ENCODE results near the gene SPC24. TPM values are rescaled to one million over a fixed set of nuclear protein-coding genes. Genes with fewer than 3 reads are reported as not detected.

Gene SPC24
- total RNA-seq, 1 experiment from 2014 or later: 33.9 TPM

DNA sequence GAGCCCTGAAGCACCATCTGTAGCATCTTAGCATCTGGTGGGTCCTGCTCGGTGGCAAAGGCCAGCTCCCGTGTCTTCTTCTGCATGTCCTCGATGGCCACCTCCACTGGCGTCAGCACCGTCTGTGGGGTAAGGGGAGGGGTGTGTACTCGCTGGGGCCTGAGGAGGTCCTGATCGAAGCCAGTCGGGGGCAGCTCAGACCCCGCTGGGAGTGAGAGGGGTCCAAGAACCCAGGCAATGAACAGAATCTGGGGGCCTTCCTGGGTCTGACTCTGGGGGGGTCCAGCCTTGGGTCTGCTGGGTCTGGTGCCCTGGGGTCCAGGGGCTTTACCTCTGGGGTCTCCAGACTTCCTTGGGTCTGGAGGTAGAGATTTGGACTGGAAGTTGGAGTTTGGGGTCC lies 45.3 kb upstream of the SPC24 start:
- H2AFZ ChIP-seq (ENCODE audit: low read depth, low read length, poor library complexity, severe bottlenecking): no peak overlapping the region
- H4K20me1 ChIP-seq (ENCODE audit: insufficient read depth): no peaks in the 10 kb centered on the region
- RAD21 ChIA-PET (ENCODE audit: low non-redundant PET in 1 of 2, low total read pairs in 2 of 2, uncharacterized antibody in 2 of 2, unreplicated experiment in 2 of 2): no interaction called here
- peaks cover 0 to 3% of the 10 kb centered on the region in 2 experiments; a peak in 1 of 4 replicates for H3K36me3 ChIP-seq (ENCODE audit: control insufficient read depth in 1 of 2, insufficient read depth in 2 of 2, low read length in 2 of 2)
- ATAC-seq (no peak), DNase-seq (ENCODE audit: low read depth, low spot score) (no peak)
- no peaks in the 10 kb centered on the region for H3K79me2 ChIP-seq (ENCODE audit: insufficient read depth, low read length)
- peaks cover 22 to 38% of the 10 kb centered on the region in 2 experiments for H3K4me1 ChIP-seq (ENCODE audit: control insufficient read depth in 1 of 2, insufficient read depth in 2 of 2, low read length in 2 of 2)
- no TSS peak for BruUV-seq (replicated peaks)
- H3K9ac ChIP-seq (ENCODE audit: low read length): no peak overlapping the region
- POLR2A ChIA-PET: no interaction called here
- CTCF ChIA-PET: no interaction called here
- TF ChIP-seq FOSL1 (IDR thresholded peaks at IDR 0.05; ENCODE audit: low read depth): no peak
- TF ChIP-seq TCF7L2 (IDR thresholded peaks at IDR 0.05; ENCODE audit: borderline replicate concordance, extremely low read depth, insufficient read depth, insufficient read length): no peak
- no peak for TF ChIP-seq JUND (IDR thresholded peaks at IDR 0.05)
- no peak for TF ChIP-seq EGR1 (IDR thresholded peaks at IDR 0.05; ENCODE audit: low read depth)
- no peak for TF ChIP-seq POLR2A (IDR thresholded peaks at IDR 0.05; ENCODE audit: borderline replicate concordance, extremely low read depth, insufficient read depth, insufficient read length)
- TF ChIP-seq ATF3 (IDR thresholded peaks at IDR 0.05): no peak
- TF ChIP-seq ZBTB33 (IDR thresholded peaks at IDR 0.05; ENCODE audit: extremely low read depth, insufficient replicate concordance, low read length): no peak
- TF ChIP-seq ELF1 (IDR thresholded peaks at IDR 0.05; ENCODE audit: borderline replicate concordance, low read depth): no peak
- no peak for TF ChIP-seq EZH2 (IDR thresholded peaks at IDR 0.05)
- no peaks in the 10 kb centered on the region for H3K9me3 ChIP-seq (ENCODE audit: control insufficient read depth in 1 of 2, insufficient read depth in 1 of 2, low read depth in 1 of 2, low read length in 2 of 2)
- intact Hi-C loops (cut with micrococcal nuclease): loop anchor here (5.0 kb wide), 1 partner anchor 264 kb away; no protein-coding TSS in a partner anchor
- H3K9me2 ChIP-seq (ENCODE audit: insufficient read depth): no peaks in the 10 kb centered on the region
- H3K4me3 ChIP-seq (replicated peaks in 1 of 2; ENCODE audit: low read depth in 1 of 2, low read length in 2 of 2): no peak overlapping the region
- H3K4me2 ChIP-seq (ENCODE audit: low read length): no peak overlapping the region
- no peaks in the 10 kb centered on the region for H3K27me3 ChIP-seq (ENCODE audit: insufficient read depth, low read length)
- H3K27ac ChIP-seq (ENCODE audit: low read depth, low read length): no peak overlapping the region

All from HCT116 (cell line).